Cardiac fibroblast (primary cell): ENCODE measurements around the gene INSIG2.

ENCODE experiments used
- DNase-seq, 2 donors: peaks; one replicate each; pipeline versions ENCODE4 v3.0.0 to v3.0.0-alpha.2; 2010; ENCODE audit warnings: low read depth in 2 of 2
- H3K4me3 ChIP-seq, 2 donors: replicated peaks in 1 of 2; 1 replicate in 1 of 2; 2 replicates in 1 of 2; pipeline ENCODE4 v1.5.1; 2011; ENCODE audit warnings: low read depth in 2 of 2, low read length in 2 of 2, mild to moderate bottlenecking in 2 of 2, moderate library complexity in 1 of 2
- CTCF ChIP-seq: IDR thresholded peaks from one replicate; pipeline ENCODE4 v1.5.1; 2011; ENCODE audit warnings: low read depth, mild to moderate bottlenecking, low read length, inconsistent platforms

INSIG2 gene

DNA sequence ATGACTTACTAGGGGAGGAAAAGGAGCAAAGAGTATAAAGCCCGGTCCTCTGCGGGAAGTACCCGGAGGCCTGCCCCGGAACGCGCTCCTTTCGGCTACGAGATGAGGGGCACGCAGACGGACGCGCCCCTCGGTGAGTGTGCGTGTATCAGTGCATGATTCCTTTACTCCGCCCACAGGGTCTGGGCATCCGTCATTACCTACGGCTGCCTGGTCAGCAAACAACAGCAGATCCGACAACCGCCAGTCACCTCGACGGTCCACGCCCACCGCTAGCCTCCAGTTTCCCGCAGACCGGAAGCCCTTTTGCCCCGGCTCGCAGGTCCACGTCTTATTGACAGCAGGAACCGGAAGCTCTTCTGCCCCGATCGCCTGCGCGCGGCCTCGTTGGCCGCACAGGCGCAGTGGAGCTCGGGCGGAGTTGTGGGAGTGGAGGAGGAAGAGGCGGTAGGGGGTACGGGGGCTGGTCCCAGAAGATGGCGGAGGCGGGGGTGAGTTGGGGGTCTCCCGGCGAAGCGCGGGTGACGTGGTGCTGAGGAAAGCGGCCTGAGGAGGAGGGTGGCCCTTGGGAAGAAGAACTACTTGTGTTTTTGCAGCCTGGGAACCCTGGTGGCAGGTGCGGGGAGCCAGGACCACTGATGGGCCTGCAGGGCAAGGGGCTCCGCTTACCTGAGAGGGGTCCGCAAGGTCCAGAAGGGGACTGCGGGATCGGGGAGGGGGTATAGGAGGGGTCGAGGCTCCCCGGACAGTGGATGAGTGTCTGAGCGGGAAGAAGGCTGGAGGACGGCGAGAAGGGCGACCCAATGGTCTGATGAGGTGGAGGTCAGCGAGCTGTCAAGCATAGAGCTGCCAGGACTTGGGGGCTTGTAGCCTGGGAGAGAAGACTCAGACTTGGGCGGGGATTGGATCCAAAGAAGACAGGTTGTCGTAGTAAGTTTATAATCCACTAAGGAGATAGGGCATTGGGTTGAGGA is at the start of gene INSIG2:
Gene INSIG2 (plus strand): TSS at position 421 of the 974 bp plus-strand sequence. CDS start 8,086 bp downstream, outside the sequence.
- DNase-seq: peak; percentile 96 to 97
- peak within 1 kb of the TSS; percentile 86 to 90 for H3K4me3 ChIP-seq
- TF ChIP-seq CTCF: peak; percentile 25

DNA sequence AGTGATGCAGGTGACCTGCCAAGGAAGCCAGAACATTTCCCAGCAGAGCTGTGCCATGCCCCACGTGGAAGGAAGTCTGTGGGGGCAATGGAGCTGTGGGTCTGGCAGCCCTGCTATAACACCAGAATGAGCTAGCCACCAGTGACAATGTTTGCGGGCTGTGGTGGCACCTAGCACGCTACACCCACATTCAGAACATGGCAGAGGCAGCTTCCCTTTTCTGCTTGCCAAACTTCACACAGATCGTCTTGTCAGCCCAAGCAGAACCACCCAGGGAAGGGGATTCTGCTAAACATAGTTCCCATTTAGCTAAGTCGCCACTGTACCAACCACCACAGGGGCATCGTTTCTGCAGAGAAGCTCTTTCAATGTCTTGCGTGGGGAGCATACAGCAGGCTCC is 47.4 kb upstream of the INSIG2 start:
- no peak overlapping the region for H3K4me3 ChIP-seq
- DNase-seq: no peak
- TF ChIP-seq CTCF: no peak

- DNase-seq: no peak
- no peak overlapping the region for H3K4me3 ChIP-seq
- no peak for TF ChIP-seq CTCF
Measured at GRCh38 chr2:118044103-118044716, 44.1 kb upstream of the INSIG2 start.

DNA sequence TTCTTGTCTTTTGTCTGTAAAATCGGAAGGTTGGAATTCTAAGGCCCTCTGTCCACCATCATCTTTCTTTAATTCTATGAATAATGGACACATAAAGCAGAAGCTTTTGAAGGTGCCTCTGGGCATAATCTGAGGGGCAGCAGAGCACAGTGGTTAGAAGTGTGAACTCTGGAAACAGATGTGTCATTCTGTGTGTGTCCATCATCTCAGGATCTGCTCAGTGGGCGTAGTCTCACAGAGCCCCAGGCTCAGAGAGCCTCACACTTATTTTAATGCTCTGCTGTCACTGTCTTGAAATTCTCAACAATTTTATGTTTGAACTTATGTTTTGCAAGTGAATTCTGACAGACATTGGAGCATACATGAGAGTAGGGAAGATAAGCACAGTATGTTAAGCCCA is 43.4 kb upstream of the INSIG2 start:
- no peak for TF ChIP-seq CTCF
- H3K4me3 ChIP-seq: no peak overlapping the region
- DNase-seq: no peak

- no peak overlapping the region for H3K4me3 ChIP-seq
- TF ChIP-seq CTCF: no peak
- no peak for DNase-seq
Measured at GRCh38 chr2:118045286-118045685, 43.0 kb upstream of the INSIG2 start.

DNA sequence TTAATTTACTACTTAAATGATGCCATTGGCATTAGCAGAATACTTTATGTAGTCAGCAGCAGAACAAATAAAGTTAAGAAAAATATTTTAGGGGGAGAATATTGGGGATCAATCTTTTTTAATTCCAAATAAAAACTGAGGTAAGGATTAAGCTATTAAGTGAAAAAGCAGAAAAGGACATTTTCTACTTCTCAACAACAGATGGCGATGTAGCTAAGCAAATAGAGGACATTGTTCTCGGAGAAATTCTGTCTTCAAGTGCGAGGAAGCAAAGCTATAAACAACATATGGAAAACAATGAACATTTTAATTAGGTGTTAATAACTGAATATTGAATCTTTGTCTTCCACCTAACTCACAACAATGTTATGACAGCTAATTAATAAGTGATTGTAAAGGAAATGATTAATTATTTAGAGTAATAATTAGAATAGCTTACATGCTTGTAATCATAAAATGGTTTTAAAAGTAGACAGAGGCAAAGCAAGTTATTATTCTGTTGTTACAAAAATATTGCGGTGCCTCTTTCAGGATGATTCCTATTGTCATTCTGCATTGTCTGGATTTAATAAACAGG is 41.5 kb upstream of the INSIG2 start:
- TF ChIP-seq CTCF: peak; percentile 41
- H3K4me3 ChIP-seq: no peak overlapping the region
- peak; percentile 67 to 68 for DNase-seq
